ENCODE measurements around the gene CHN1.
A peak's percentile ranks its signal among the peaks of the same experiment; 100 is the strongest.

The CHN1 gene

DNA sequence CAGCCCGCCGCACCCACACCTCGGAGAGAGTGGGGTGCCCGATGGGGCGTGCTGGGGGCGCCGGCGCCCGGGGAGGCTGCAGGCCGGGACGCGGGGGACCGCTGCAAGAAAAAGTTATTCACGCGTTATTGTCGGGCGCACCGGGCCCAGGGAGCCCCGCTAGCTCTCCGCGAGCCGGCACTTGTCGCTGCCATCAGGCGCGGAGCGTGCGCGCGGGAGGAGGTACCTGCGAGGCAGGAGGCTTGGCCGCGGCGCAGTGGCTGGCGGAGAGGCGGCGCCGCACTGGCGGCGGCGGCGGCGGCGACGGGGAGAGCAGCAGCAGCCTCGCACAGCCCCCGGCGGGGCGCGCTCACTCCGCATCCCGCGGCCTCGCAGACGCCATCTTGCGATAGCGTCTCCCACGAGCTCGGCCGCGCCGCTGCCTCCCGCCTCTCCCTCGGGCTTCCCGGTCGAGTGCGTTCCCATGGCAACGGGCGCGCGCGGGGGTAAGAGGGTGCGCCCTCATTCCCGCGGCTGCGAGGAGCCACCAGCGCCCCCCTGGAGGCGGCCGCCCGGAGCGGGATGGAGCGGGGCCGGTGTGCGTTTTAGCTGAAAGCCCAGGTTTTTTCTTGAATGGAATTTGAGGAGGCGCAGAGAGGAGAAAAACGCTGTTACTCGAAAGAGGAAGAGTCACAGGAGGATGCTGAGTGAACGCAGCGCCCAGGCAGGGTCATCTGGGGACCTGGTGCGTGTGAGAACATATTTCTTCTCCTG lies at the start of gene CHN1:
CHN1 (minus strand) TSS at position 402 of the 753 bp plus-strand sequence. CDS start 469 bp downstream, outside the sequence.
- peak; percentile 11 for DNase-seq (ENCODE audit: low read depth, low spot score)

- DNase-seq (ENCODE audit: low read depth, low spot score): no peak
Observed at GRCh38 chr2:175054340-175054739, 49.2 kb upstream of the CHN1 start.

DNA sequence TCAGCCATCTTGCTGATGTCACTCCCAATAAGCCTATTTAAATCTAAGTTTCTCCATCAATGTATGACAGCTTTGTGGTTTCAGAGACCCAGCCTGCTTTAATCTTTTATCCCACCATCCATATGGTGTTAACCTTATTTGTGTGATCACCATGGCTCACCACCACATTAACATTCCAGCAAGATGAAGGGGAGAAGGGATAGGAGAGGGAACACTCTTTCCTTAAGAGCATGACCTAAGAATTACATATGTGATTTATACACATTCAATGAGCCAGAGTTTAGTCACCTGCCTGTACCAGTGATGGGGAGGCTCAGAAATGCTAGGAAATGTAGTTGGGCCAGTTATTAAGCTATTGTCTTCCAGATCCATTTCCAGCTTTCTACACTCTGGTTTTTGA lies 44.5 kb upstream of the CHN1 start:
- no peak for DNase-seq (ENCODE audit: low read depth, low spot score)

- DNase-seq (ENCODE audit: low read depth, low spot score): no peak
Observed at GRCh38 chr2:175048275-175048674, 43.1 kb upstream of the CHN1 start.

GRCh38 chr2:175039490-175039889 lies 34.3 kb upstream of the CHN1 start:
- DNase-seq (ENCODE audit: low read depth, low spot score): no peak

GRCh38 chr2:175039031-175039430 lies 33.9 kb upstream of the CHN1 start:
- no peak for DNase-seq (ENCODE audit: low read depth, low spot score)

GRCh38 chr2:175037941-175038340 lies 32.8 kb upstream of the CHN1 start:
- DNase-seq (ENCODE audit: low read depth, low spot score): no peak

GRCh38 chr2:175036582-175037018 lies 31.4 kb upstream of the CHN1 start:
- no peak for DNase-seq (ENCODE audit: low read depth, low spot score)

DNA sequence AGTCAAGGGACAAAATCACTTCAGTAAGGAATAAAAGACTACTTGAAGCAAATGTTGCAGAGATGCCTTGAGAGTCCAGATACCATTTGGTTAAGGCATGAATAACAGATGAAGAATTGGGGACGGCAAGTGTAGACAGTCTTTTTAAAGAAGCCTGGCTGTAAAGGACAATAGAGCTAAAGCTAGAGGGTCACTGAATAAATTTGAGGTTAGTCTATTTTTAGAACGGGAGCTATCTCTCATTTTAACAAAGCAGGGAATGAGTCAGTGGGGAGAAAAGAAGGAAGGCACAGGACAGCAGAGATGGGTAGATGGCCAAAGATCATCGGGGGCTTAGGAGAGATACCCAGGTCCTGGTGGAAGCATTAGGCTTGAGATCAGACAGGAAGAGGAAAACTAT lies 30.6 kb upstream of the CHN1 start:
- no peak for DNase-seq (ENCODE audit: low read depth, low spot score)

GRCh38 chr2:175034716-175035115 lies 29.5 kb upstream of the CHN1 start:
- no peak for DNase-seq (ENCODE audit: low read depth, low spot score)

DNA sequence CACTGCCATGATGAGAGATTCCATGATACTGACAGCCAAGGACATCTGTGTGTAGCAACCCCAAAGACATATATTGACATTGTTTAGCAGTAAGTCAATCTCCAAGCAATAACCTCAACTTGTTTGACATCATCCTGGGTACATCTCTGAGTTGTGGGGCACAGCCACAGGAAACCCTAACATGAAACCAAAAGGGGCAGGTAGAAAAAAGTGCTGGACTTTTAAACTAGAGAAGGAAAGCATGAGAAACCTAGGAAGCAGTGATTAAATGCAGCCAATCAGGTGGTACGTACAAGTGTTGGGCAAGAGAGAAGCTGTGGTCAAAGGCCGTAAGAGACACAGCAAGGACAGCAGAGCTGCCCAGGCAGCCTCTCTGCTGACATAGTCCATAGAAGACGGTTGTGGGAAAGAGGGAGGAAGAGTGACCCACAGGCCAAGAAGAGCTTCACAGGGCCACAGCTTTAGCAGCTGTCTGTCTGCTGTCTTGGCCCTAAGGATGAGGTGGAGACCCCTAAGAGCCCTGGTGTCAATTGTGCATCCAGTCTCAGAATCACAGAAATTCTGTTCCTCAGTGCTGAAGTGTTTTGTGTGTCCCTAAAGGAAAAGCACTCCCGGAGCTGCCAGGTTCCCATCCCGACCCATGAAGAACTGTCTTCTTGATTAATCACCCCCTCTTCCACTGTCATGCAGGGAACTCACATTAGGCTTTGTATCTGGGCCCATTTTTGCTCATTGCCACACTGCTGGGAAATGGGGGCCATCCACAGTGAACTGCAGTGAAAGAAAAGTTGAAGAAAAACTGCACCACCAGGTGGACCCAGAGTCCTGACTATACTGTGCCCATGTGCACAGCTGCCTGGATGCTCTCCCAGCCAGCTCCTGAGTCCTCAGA lies 25.4 kb upstream of the CHN1 start:
- DNase-seq (ENCODE audit: low read depth, low spot score): no peak

DNA sequence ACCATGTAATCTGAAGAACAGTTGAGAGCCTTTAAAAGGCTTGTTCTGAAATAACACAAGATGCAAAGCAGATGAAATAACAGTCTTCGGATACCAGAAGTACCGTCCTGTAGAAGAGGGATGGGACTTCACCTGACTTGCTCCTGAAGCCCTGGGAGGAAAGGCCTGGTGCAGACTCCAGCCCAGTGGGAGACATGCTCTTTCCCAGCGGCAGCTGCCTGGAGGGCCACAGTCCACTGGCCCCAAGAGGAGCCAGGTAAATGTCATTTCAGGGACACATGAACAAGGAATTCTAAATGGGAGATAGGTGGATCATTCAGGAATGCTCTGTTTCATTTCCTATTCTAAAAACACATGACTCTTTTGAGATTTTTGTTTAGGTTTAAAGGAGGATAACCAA lies 22.6 kb upstream of the CHN1 start:
- DNase-seq (ENCODE audit: low read depth, low spot score): no peak

GRCh38 chr2:175026385-175026784 lies 21.2 kb upstream of the CHN1 start:
- DNase-seq (ENCODE audit: low read depth, low spot score): no peak

GRCh38 chr2:175025946-175026345 lies 20.8 kb upstream of the CHN1 start:
- no peak for DNase-seq (ENCODE audit: low read depth, low spot score)

DNA sequence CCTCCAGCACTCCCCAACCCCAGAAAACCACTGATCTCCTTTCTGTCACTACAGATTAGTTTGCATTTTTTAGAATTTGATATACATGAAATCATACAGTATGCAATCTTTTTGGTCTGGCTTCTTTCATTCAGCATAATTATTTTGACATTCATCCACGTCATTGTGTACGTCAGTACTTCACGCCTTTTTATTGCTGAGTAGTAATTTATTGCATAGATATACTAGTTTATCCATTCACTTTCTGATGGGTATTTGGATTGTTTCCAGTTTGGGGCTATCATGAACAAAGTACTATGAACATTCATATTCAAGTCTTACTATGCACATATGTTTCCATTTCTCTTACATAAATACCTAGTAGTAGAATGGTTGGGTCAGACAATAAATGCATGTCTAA lies 20.1 kb upstream of the CHN1 start:
- no peak for DNase-seq (ENCODE audit: low read depth, low spot score)

DNA sequence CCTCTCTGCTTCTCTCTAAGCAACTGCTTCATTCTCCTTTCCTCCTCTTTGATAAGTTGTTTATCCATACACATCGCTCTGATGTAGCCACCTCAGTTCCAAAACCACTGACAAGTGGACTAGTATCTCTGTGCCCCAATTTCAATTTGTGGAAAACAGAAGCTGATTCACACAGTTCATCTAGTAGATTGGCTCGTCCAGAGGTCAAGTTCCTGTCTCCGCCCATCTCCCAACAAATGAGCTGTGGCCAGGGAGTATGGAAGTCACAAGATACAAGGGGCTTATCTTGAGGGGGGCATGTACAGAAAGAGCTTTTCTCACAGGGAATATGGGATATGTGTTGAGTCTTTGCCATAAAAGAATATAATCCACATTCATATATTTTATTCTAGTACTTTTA lies 17.7 kb upstream of the CHN1 start:
- no peak for DNase-seq (ENCODE audit: low read depth, low spot score)

DNA sequence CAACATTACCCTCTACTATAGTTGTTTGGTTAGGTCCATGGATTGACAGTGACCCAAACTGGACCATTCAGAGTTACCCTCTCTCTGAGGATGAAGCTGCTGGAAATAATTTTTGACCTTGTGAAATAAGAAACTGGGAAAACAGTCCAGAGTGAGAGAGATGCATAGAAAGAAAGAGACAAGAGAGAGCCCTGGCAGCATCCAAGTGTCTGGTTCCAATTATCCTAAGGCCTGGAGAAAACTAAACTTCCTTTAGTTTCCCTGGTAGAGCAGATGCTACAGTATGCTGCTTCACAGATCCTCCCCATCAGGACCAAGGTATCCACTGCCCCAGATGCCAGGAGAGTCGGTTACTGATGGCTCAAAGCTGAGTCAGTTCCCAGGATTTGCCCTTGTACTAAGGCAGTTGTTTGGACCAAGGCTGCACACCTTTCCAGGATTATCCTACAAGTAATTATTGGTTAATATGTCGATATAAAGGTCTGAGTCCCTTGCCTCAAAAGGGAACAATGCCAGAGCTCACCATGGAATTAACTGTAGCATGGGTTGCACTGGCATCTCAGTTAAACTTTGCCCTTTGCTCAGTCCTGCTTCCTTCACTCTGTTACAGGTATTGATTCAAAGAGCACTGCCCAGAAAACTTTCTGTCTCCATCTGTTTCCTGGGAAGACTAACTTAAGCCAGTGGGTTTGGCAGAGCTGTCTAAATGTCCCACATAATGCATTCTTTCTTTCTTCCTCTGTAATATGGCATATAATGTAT lies 14.6 kb upstream of the CHN1 start:
- no peak for DNase-seq (ENCODE audit: low read depth, low spot score)

GRCh38 chr2:175017618-175018414 lies 12.6 kb upstream of the CHN1 start:
- DNase-seq (ENCODE audit: low read depth, low spot score): no peak

DNA sequence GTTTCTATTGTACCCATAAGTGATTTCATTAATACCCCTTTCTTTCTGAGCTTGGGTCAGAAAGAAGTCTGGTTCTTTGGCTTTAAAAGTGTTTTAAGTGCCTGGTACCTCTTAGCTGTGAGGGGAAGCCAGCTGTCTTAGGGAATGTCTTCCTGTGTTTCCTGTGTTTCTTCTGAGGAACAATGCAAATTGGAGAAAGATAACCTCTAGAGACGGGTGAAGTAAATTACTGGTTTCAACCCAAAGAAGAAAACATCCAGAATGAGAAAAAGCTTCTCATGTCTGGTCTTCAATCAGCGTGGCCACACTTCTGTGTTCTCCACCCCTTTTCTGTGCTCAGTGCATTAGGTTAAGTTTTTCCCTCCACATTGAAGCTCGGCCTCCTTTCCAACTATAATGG lies 10.2 kb upstream of the CHN1 start:
- no peak for DNase-seq (ENCODE audit: low read depth, low spot score)

DNA sequence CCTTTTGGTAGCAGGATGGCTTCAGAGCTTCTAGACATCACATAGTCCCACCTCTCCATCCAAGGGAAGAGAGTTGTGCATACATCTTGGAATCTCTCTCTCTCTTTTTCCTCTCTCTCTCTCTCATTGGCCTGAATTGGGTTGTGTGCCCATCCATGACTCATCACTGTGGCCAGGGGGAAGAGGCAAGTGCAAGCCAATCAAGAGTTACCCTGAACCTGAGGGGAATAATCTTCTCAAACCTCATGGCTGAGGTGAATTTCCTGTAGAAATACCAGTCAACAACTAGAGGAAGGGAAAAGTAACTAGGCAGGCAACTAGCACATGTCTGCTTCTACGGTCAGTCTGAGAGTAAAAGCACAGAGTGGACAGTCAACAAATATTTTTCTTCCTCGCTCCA lies 7.3 kb upstream of the CHN1 start:
- no peak for DNase-seq (ENCODE audit: low read depth, low spot score)

- no peak for DNase-seq (ENCODE audit: low read depth, low spot score)
Observed at GRCh38 chr2:175011505-175011904, 6.3 kb upstream of the CHN1 start.
